Activated naive CD4-positive, alpha-beta T cell treated with anti-CD3 and anti-CD28 coated beads for 36 hours (primary cell): Measurements from ENCODE around the gene FAM50B. TPM values are rescaled to one million over a fixed set of nuclear protein-coding genes. Genes with fewer than 3 reads are reported as not detected.

ENCODE experiments used
- CTCF ChIA-PET: fragments of 350-600 bp; sonication (Branson Sonifier 250); formaldehyde crosslinking; loops from one replicate; lab custom pipeline; 2021; ENCODE audit warnings: antibody characterized with exemption; lab: Charles Lee
- DNase-seq: peaks from one replicate; pipeline ENCODE4 v3.0.0-alpha.2; 2020
- H3K27ac Mint-ChIP-seq: one replicate; pipeline ENCODE4 v1.8.0; 2021; ENCODE audit warnings: mild to moderate bottlenecking, mixed read lengths
- H3K27me3 Mint-ChIP-seq: one replicate; pipeline ENCODE4 v1.8.0; 2021; ENCODE audit warnings: low read depth, mixed read lengths
- H3K36me3 Mint-ChIP-seq: one replicate; pipeline ENCODE4 v1.8.0; 2021; ENCODE audit warnings: low read depth, mixed read lengths
- H3K4me1 Mint-ChIP-seq: one replicate; pipeline ENCODE4 v1.8.0; 2021; ENCODE audit warnings: low read depth, mixed read lengths
- H3K4me3 Mint-ChIP-seq: one replicate; pipeline ENCODE4 v1.8.0; 2021; ENCODE audit warnings: mild to moderate bottlenecking, moderate library complexity, mixed read lengths
- H3K9me3 Mint-ChIP-seq: one replicate; pipeline ENCODE4 v1.8.0; 2021; ENCODE audit warnings: mixed read lengths
- intact Hi-C: fragments of 100-400 bp; cut with micrococcal nuclease; formaldehyde crosslinking; loops from one replicate; pipeline ENCODE4 v1.15.1; 2023
- total RNA-seq, 2 experiments: library from RNA; stranded (reverse); gene quantifications; one replicate each; pipeline ENCODE4 v1.2.3, GENCODE V29; 2021

FAM50B gene
- total RNA-seq, 2 experiments from 2014 or later = 4.4 to 5.1 TPM

GRCh38 chr6:3825331-3825831 is 23.8 kb upstream of the FAM50B start:
- Mint-ChIP-seq H3K27ac (no peak overlapping the region), H3K4me1 (no peaks in the 10 kb centered on the region), H3K27me3 (no peaks in the 10 kb centered on the region), H3K9me3 (no peaks in the 10 kb centered on the region), H3K36me3 (no peaks in the 10 kb centered on the region), H3K4me3 (no peak overlapping the region)
- CTCF ChIA-PET = no interaction called here
- no peak for DNase-seq
- intact Hi-C loops = no loop called here

GRCh38 chr6:3825851-3826581 is 23.2 kb upstream of the FAM50B start:
- Mint-ChIP-seq H3K27me3 (no peaks in the 10 kb centered on the region), H3K4me1 (no peaks in the 10 kb centered on the region), H3K36me3 (no peaks in the 10 kb centered on the region), H3K4me3 (no peak overlapping the region), H3K9me3 (no peaks in the 10 kb centered on the region), H3K27ac (no peak overlapping the region)
- no peak for DNase-seq
- intact Hi-C loops = no loop called here
- CTCF ChIA-PET = no interaction called here

GRCh38 chr6:3829285-3829684 is 19.9 kb upstream of the FAM50B start:
- no peaks in the 10 kb centered on the region for H3K9me3 Mint-ChIP-seq
- intact Hi-C loops = no loop called here
- no peaks in the 10 kb centered on the region for H3K4me1 Mint-ChIP-seq
- CTCF ChIA-PET = no interaction called here
- DNase-seq = no peak
- H3K27me3 Mint-ChIP-seq = peaks cover 3% of the 10 kb centered on the region
- H3K4me3 Mint-ChIP-seq = no peak overlapping the region
- H3K27ac Mint-ChIP-seq = no peak overlapping the region
- no peaks in the 10 kb centered on the region for H3K36me3 Mint-ChIP-seq

DNA sequence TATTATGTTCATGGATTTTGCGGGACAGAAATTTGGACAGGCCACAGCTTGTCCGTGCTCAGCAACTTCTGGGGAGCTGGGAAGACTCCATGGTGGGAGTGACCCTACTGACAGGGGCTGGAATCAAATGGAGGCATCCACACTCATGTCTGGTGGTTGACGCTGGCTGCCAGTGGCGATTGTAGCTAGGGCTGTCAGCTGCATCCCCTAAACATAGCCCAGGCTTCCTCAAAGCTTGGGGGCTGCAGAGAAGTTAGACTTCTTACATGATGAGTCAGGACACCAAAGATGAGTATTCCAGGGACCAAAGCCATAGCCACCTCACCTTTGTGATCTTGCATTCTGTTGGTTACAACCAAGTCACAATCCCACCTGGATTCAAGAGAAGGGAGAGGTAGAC is 18.4 kb upstream of the FAM50B start:
- Mint-ChIP-seq H3K27ac (no peak overlapping the region), H3K9me3 (no peaks in the 10 kb centered on the region), H3K36me3 (no peaks in the 10 kb centered on the region), H3K27me3 (peaks cover 3% of the 10 kb centered on the region), H3K4me3 (no peak overlapping the region), H3K4me1 (no peaks in the 10 kb centered on the region)
- DNase-seq = no peak
- intact Hi-C loops = no loop called here
- CTCF ChIA-PET = no interaction called here

DNA sequence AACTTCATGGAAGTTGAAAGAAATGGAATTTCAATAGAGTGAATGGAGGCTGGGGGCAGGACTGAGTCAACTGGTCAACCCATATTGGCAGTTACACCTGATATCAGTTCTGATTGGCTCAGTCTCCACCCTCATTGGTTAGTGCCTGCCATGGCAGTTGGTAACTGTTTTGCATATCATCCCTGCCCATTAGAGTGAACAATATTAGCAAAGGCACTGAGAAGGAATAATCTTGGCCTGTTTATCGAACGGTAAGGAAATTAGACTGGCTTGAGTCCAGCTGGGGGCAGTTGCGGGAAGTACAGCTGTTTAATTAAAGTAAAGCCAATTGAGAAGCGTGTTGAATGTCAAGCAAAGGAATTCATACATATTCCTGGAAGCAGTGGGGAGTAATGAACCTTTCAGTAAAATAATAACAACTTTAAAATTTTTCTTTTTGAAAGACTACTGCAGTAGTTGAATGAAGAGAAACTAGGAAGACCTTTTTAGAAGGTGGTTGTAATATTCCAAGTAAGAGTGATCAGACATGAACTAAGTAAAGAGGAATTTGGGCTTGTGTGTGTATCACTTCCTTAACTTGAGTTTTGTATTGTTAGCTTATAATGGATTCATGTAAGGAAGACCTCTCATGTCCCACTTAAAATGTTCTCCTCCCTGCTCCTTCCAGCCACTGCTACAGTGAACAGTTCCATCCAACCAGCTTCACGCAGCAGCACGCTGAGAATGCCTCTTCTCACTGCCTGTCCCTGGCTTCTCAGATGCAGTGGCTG is 17.2 kb upstream of the FAM50B start:
- Mint-ChIP-seq H3K27me3 (peaks cover 3% of the 10 kb centered on the region), H3K27ac (no peak overlapping the region), H3K9me3 (no peaks in the 10 kb centered on the region), H3K4me3 (no peak overlapping the region), H3K4me1 (no peaks in the 10 kb centered on the region), H3K36me3 (no peaks in the 10 kb centered on the region)
- intact Hi-C loops = no loop called here
- no peak for DNase-seq
- CTCF ChIA-PET = interaction anchor here (1.1 kb wide), 1 partner anchor 17 kb away, joined by 5 read pairs; the partner anchor contains the start of gene FAM50B

GRCh38 chr6:3835055-3835731 is 14.0 kb upstream of the FAM50B start:
- no peak overlapping the region for H3K4me3 Mint-ChIP-seq
- no peaks in the 10 kb centered on the region for H3K36me3 Mint-ChIP-seq
- H3K27ac Mint-ChIP-seq = no peak overlapping the region
- CTCF ChIA-PET = interaction anchor here (0.6 to 1.0 kb wide), 3 partner anchors 14 to 143 kb away, joined by 3 to 6 read pairs (median 3); partner anchors contain the start of gene FAM50B
- DNase-seq = no peak
- no peaks in the 10 kb centered on the region for H3K9me3 Mint-ChIP-seq
- intact Hi-C loops = no loop called here
- peaks cover 5% of the 10 kb centered on the region for H3K27me3 Mint-ChIP-seq
- no peaks in the 10 kb centered on the region for H3K4me1 Mint-ChIP-seq

DNA sequence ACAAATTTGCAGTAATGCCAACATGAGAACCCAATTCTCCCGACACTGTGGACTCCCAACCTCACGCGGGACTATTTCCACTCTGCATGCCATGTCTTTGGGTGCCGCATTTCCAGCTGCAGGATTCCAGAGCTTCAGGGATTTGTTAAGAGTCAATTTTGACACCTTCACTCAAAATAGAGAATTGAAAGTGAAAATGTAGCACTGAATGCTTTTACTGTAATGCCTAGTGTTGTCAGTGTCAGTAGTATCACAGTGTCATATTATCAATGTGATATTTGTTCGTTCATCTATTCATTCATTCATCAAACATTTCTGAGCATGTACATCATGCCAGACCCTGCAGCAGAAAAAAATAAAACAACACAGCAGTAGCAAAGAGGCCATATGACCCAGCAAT is 13.4 kb upstream of the FAM50B start:
- Mint-ChIP-seq H3K4me3 (no peak overlapping the region), H3K27me3 (peaks cover 5% of the 10 kb centered on the region), H3K9me3 (no peaks in the 10 kb centered on the region), H3K36me3 (no peaks in the 10 kb centered on the region), H3K27ac (no peak overlapping the region), H3K4me1 (no peaks in the 10 kb centered on the region)
- CTCF ChIA-PET = interaction anchor here (0.6 to 1.0 kb wide), 3 partner anchors 13 to 142 kb away, joined by 3 to 6 read pairs (median 3); partner anchors contain the start of gene FAM50B
- intact Hi-C loops = no loop called here
- DNase-seq = no peak

- Mint-ChIP-seq H3K36me3 (no peaks in the 10 kb centered on the region), H3K27ac (no peak overlapping the region), H3K4me3 (no peak overlapping the region), H3K27me3 (peaks cover 5% of the 10 kb centered on the region), H3K9me3 (no peaks in the 10 kb centered on the region), H3K4me1 (no peaks in the 10 kb centered on the region)
- intact Hi-C loops = no loop called here
- DNase-seq = no peak
- CTCF ChIA-PET = no interaction called here
Measured at GRCh38 chr6:3836566-3836965, 12.6 kb upstream of the FAM50B start.

GRCh38 chr6:3837781-3838180 is 11.4 kb upstream of the FAM50B start:
- no peak for DNase-seq
- H3K27ac Mint-ChIP-seq = no peak overlapping the region
- intact Hi-C loops = no loop called here
- no peaks in the 10 kb centered on the region for H3K4me1 Mint-ChIP-seq
- CTCF ChIA-PET = no interaction called here
- no peaks in the 10 kb centered on the region for H3K36me3 Mint-ChIP-seq
- H3K9me3 Mint-ChIP-seq = no peaks in the 10 kb centered on the region
- no peak overlapping the region for H3K4me3 Mint-ChIP-seq
- H3K27me3 Mint-ChIP-seq = peaks cover 5% of the 10 kb centered on the region

DNA sequence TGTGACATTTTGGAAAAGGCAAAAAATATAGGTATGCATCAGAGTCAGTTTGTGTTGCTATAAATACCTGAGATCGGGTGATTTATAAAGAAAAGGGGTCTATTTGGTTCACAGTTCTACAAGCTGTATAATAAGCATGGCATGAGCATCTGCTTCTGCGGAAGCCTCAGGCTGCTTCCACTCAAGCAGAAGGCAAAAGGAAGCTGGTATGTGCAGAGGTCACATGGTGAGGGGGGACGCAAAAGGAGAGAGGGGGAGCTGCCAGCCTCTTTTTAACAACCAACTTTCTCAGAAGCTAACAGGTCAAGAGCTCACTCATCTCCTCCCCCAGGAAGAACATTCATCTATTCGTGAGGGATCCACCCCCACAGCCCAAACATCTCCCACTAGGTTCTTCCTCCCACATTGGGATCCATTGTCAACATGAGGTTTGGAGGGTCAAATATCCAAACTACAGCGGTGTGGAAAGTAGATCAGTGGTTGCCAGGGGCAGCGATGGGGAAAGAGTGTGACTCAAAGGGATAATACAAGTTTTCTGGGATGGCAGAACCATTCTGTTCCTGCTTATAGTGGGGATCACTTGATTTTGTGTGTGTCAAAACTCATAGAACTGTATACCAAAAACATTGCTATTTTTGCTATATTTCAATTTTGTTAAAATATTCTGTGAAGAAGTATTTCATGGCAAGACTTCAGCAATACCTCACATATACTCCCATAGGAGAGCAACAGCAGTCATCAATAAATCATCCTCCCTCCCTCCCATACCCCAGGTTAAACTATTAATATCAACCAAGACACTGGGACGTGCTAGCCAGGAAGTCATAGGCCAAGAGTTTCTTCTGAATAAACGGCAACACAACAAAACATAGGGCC is 9.9 kb upstream of the FAM50B start:
- no peaks in the 10 kb centered on the region for H3K9me3 Mint-ChIP-seq
- CTCF ChIA-PET = interaction anchor here (1.9 kb wide), 1 partner anchor 10 kb away, joined by 8 read pairs; the partner anchor contains the start of gene FAM50B
- H3K27me3 Mint-ChIP-seq = peaks cover 2% of the 10 kb centered on the region
- no peak overlapping the region for H3K27ac Mint-ChIP-seq
- H3K4me3 Mint-ChIP-seq = no peak overlapping the region
- H3K4me1 Mint-ChIP-seq = no peaks in the 10 kb centered on the region
- no peaks in the 10 kb centered on the region for H3K36me3 Mint-ChIP-seq
- no peak for DNase-seq
- intact Hi-C loops = no loop called here

DNA sequence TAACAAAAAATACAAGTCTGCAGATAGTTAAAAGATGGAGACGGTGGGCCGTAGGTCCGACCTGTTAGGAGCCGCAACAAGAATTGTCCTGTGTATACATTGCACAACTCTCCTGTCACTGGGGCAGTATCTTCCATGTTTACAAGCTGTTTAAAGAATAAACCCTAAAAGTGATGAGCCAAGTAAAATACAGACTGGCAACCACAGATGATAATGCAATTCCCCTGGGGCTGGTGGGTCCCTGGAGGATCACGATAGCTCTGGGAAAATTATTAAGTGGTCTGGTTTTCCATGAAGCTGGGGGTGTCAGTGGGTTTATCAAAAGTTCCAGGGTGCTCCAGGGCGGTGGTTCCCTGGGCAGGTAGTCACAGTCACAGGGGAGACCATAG is 8.1 kb upstream of the FAM50B start:
- intact Hi-C loops = no loop called here
- H3K4me3 Mint-ChIP-seq = no peak overlapping the region
- CTCF ChIA-PET = interaction anchor here (1.4 to 1.9 kb wide), 2 partner anchors 8 to 92 kb away, joined by 8 read pairs; partner anchors contain the start of gene FAM50B

More for the DNA sequence above, 8.1 kb upstream of the FAM50B start:
- Mint-ChIP-seq H3K9me3 (no peaks in the 10 kb centered on the region), H3K27ac (no peak overlapping the region), H3K4me1 (no peaks in the 10 kb centered on the region), H3K36me3 (no peaks in the 10 kb centered on the region), H3K27me3 (peaks cover 2% of the 10 kb centered on the region)
- DNase-seq = no peak
